Kidney capillary endothelial cell (primary cell): ENCODE data around the gene SPTBN1.

ENCODE experiments used
- DNase-seq: peaks from one replicate; pipeline ENCODE4 v3.0.0-alpha.2; 2018; ENCODE audit warnings: low spot score

The SPTBN1 gene

DNA sequence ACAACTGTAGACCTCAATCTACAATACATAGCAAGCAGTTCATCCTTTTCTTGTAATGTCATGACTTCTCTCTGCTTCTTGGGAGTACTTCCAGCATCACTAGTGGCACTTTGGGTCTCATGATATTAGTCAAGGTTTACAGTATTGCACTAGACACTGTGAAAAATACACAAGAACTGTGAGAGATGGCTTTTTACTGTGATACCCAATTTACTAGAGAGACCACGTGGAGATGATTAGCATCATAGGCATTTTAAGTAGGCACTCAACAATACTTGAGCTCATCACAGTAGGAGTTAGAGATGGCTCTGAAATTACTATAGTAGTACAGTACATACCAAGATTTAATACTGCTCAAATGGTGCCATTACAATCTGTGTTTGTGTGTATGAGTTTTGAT is 154.6 kb downstream of the SPTBN1 start:
- no peak for DNase-seq

DNA sequence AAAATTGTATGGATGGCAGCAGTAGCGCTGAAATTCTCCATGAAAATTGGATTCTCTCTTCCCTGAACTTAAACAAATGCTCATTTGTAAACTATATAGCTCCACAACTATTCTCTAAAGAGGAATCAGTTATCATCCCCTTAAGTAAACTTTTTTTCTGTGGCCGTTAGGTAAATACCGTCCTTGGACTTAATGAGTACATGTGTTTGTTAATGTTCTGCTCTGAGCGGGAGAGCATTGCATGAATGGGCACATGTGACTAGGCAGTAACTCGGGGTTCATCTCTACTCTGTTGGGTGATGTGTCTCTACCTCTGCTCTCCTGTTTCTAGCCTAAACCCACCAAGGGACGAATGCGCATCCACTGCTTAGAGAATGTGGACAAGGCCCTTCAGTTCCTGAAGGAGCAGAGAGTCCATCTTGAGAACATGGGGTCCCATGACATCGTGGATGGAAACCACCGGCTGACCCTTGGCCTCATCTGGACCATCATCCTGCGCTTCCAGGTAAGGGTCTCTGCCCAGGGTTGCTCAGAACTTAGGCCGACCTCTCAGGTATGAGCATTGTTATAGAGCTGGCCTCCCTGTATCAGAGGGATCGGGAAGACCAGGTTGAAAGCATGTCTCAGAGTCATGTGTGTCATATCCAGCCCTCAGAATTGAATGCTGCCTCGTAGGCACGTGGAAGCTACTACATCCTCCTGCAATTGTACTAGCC is 155.9 kb downstream of the SPTBN1 start:
- DNase-seq = no peak

DNA sequence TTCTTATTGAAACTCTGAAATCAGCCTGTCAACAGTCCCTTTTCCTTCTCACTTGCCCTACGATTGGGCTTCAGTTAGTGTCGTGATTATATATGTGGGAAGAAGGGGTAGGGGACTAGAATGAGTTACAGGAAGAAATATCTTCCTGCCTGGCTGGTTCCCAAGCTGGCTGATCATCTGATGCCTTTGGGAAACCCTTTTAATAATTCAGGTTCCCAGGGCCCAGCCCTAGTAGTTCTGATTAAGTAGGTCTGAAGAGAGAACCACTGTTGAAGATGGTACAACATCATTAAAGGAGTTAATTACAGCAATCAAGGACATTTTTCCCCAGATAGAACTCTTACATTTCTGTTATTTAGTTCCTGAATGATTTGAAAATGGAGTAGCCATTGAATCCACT is 157.3 kb downstream of the SPTBN1 start:
- DNase-seq = no peak

DNA sequence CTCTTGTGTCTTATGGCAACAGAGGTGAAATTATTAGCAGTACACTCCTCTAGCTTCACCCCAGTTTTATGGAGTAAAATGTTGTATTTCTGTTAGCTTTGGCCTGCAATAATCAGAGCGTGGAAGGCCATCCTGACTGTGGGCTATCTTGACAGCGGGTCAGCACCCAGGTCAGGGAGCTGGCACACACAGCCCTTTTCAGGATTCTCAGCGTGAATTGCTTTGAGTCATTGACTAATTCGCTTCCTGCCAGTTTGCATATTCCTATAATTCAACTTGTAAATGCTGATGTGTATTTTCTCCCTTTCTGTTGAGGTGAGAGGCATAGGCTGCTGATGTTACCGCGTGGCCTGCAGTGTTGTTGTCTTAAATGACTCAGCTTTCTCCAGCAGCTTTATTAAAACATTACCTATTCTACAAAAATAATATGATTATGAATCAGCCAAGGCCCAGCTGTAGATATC is 157.7 kb downstream of the SPTBN1 start:
- peak; percentile 90 for DNase-seq

DNA sequence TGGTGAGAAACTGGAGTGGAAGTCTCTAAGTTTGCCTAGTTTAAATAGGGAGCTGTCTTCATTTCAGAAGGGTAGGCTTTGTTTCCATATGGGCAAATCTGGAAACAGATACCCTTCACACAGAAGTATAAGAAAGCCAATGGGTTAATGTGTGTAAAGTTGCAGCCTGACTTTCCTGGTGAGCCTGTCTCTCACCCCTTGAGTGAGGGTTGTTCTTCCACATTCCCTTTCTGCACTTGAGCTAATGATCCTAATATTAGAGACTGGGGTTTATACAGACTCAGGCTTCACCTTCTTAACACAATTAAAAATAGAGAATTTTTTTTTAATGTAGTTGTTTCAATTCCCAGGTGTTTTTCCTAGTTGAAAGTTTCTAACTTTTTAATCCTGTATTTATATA is 158.7 kb downstream of the SPTBN1 start:
- DNase-seq = no peak

DNA sequence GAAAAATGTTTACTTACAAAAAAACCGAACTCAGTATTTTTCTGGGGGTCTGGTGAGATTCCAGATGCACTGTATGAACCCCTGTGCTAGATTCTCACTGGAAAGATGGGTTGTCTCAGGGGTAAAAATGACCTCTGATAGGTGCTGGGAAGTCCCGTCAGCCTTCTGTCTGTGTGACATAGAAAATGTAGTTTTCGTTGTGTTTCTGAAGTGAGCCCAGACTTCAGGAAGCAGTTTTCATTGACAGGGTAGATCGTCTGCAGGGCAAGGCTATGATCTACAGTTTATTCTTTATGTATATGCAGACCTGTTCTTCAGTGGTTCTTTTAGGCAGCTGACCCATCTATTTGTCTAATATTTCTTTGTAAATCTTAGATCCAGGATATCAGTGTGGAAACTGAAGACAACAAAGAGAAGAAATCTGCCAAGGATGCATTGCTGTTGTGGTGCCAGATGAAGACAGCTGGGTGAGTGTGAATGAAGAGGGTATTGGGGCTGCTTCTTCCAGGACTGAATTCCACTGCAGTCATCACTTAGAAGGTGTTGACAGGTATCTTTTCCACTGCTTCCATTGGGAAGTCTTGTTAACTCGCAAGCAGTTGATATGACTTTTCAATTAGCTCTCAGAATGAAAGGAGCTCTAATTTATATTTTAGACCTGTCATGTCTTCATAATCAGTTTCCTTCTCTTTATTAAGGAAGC is 159.9 kb downstream of the SPTBN1 start:
- no peak for DNase-seq

DNA sequence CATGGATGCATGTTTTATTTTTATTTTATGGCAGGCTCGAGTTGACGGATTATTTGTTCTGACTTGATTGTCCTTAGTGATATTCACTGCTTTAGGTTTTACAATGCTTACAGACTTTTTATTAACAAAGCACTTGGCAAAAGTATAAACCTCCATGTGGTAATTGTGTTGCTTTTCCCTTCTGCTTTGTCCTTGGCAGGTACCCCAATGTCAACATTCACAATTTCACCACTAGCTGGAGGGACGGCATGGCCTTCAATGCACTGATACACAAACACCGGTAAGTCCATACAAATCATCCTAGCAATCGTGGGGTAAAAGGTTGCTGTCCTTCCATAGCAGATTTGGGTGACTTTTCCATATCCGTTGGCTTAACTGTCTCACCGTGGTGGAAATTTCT is 161.3 kb downstream of the SPTBN1 start:
- DNase-seq = no peak

DNA sequence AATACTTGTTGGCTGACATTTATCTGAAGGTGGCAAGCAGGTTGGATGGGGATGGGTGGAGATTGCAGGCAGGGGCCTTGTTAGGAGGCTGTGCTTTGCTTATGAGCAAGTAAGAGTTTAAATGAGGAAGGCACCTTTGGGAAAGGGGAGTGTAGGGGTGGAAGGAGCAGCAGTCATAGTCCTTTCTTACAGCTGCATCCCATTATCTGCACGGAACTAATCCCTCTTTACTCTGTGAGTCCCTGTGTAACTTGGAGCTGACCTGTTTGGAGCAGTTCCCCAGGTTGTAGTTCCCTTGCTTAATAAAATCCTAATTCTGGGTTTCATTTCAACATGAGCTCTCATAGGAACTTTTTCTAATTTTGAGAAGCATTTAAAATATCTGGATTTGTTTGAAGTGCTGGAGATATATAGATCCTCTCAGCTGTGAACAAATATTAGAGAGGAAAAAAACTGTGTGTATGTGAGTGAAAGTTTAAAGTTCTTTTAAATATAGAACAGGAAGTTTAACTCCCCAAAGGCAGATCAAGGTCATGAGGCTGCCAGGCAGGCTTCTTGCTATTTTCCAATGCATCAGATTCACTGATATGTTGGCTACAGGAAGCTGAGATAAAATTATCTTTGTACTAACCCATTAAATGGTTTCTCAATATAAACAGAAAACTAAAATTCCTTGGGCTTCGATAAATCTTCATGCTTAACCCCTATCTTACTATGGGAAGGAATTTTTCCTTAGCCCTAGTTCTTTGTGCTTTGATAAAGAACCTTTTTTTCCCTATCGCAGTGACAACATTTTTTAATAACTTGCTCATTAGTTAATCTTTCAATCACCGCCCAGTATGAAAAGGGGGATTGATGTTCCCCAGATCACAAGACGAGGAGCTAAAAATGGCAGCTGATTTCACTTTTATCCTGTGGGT is 162.8 kb downstream of the SPTBN1 start:
- no peak for DNase-seq

DNA sequence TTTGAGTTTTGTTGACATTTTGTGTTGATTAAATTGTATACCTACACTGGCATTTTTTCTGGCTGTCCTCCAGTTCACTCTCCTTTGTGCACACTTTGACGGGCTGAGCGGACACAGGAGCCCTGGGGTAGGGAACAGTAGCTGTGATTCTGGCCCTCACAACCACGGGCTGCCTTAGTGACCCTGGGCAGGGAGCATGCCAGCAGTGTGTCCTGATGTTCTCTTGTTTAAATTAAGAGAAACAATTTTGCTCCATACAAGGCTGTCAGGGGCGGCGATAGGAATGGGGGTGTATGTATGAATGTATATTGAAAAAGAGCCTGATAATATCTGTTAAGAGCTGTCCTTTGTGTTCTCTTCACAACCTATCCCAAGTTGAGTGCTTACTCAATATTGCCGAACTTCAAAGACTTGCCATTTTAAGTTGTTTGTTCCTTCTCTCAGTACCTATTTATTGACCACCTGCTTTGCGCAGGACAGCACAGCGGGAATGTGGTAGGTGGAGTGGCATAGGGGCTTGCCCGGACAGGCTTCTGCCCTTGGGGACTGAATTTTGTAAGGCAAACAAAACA is 163.6 kb downstream of the SPTBN1 start:
- no peak for DNase-seq

DNA sequence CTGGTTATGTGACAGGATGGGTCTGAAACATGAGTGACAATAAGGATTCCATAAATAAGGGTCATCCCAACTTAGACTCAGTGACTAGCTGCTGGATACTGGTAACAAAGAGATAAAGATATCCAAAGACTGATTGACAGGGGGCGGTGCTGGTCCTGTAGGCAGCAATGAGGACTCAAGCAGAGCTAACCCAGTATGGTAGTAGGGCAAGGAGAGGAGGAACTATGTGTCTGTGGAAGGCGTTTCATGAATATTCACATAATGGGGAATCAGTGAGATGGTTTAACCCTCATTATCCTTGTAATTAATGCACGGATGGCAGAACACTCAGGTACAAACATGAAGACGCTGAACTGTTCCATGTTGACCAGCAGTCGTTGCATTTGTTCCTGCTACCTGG is 164.8 kb downstream of the SPTBN1 start:
- no peak for DNase-seq

DNA sequence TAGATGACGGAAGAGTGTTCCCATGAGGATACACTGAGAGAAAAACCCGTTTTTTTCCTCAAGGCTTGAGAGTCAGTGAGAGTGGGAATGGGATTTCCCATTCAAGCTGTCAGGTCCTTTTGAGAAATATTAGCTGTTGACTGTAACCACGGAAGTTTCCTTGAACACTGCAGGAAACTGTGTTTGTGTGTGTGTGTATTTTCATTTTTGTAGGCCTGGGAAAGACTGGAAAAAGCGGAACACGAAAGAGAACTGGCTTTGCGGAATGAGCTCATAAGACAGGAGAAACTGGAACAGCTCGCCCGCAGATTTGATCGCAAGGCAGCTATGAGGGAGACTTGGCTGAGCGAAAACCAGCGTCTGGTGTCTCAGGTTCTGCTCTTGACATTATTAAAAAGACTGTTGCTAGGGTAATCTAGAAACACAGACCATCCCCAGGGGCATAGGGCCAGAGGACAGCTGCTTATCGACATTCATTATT is 168.5 kb downstream of the SPTBN1 start:
- DNase-seq = no peak

DNA sequence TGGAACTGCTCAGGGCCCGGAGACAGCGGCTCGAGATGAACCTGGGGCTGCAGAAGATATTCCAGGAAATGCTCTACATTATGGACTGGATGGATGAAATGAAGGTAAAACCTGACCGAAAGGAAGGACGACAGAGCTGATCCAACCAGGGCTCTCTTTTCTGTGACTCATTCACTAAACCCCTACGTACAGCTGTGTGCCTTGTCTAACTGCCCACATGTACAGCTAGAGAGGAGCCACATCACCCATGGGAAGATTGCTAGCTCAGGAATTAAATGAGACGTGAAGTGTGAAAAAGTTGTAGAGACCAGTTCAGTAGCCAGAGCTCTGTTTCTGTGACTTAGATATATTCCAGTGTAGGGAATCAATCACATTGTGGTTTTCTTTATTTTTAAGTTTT is 170.0 kb downstream of the SPTBN1 start:
- no peak for DNase-seq

DNA sequence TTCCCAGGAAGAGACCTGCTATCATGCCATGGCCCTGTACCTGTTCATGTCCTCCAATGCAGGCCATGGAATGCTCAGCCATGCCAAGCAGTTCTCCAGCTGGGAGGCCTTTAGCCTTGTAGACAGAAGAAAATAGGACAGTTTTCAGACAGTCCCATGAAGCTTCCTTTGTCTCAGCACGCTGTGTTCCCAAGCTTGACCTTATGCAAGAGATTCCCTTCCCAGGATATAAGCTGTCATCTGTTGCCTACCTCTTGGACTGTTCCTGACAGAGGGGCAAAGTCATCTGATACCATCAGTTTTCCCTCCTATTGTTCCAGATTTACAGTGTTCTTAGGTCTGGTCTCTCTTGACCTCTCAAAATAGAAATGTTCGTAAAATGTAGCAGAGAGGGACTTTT is 170.8 kb downstream of the SPTBN1 start:
- no peak for DNase-seq

DNA sequence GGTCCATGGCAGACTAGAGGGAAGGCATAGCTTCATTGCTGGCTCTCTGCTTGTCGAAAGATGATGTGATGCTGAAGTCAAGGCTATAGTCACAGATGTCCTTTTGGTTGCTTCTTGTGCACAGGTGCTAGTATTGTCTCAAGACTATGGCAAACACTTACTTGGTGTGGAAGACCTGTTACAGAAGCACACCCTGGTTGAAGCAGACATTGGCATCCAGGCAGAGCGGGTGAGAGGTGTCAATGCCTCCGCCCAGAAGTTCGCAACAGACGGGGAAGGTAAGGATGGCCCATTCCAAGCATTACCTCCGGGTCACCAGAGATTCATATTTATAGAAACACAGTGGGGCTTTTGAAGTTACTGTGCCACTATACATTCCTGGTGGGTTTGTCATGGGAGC is 171.8 kb downstream of the SPTBN1 start:
- no peak for DNase-seq

DNA sequence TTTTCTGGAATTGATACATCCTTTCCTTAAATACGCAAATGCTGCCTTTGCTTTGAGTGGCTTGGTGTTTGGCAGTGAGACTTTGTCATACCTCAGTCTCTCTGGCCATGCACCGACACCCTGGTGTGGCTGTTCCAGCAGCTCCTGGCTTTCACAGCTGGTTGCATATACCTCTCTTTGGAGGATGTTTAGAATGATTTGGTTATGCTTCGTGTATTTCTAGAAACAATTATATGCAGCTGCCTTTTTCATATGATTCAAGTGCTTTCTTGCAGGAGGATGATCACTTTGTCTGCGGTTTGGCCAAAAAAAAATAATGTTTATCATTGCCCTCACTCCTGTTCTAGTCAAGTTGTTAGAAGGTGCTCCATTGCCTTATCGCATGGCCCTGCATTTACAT is 172.3 kb downstream of the SPTBN1 start:
- no peak for DNase-seq

DNA sequence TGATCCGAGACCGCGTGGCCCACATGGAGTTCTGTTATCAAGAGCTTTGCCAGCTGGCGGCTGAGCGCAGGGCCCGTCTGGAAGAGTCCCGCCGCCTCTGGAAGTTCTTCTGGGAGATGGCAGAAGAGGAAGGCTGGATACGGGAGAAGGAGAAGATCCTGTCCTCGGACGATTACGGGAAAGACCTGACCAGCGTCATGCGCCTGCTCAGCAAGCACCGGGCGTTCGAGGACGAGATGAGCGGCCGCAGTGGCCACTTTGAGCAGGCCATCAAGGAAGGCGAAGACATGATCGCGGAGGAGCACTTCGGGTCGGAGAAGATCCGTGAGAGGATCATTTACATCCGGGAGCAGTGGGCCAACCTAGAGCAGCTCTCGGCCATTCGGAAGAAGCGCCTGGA is 172.8 kb downstream of the SPTBN1 start:
- DNase-seq = no peak

DNA sequence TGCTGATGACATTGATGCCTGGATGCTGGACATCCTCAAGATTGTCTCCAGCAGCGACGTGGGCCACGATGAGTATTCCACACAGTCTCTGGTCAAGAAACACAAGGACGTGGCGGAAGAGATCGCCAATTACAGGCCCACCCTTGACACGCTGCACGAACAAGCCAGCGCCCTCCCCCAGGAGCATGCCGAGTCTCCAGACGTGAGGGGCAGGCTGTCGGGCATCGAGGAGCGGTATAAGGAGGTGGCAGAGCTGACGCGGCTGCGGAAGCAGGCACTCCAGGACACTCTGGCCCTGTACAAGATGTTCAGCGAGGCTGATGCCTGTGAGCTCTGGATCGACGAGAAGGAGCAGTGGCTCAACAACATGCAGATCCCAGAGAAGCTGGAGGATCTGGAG is 173.3 kb downstream of the SPTBN1 start:
- DNase-seq = no peak

DNA sequence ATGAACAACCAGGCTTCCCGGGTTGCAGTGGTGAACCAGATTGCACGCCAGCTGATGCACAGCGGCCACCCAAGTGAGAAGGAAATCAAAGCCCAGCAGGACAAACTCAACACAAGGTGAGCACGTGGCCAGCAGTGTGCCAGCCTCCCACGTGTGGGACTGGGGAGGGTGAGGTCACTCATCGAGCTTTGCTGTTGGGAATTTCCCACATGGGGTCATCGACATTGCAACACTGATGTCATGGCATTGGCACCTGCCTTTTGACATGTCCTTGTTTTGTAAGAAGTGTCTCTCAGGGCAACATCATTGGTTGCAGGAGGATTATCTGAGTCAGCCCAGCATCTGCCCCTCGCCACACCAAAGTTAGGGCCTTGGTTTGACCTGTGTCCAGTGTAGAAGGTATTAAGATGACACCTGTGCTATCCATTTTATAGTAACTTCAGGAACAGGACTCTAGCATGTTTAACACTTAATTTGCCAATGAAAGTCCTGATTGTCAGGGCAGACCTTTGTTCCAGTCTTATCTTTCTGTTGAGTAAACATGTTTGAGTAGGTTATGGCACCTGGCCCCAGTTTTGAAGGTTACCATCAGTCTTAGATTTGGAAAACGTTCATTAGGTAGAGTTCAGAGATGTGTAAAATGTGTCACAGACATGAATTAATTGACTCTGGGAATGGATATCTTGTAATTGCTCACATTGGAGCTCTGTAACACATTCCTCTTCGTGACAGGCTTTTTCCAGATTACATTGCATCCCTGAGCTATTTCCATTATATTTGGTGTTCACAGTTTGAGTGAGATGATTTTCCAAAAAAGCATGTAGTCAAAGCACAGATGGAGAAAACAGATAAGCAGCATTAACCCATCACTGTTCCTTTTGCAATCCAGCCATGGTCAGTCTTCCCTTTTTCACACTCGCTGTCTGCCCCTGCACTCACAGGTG is 174.1 kb downstream of the SPTBN1 start:
- DNase-seq = no peak

DNA sequence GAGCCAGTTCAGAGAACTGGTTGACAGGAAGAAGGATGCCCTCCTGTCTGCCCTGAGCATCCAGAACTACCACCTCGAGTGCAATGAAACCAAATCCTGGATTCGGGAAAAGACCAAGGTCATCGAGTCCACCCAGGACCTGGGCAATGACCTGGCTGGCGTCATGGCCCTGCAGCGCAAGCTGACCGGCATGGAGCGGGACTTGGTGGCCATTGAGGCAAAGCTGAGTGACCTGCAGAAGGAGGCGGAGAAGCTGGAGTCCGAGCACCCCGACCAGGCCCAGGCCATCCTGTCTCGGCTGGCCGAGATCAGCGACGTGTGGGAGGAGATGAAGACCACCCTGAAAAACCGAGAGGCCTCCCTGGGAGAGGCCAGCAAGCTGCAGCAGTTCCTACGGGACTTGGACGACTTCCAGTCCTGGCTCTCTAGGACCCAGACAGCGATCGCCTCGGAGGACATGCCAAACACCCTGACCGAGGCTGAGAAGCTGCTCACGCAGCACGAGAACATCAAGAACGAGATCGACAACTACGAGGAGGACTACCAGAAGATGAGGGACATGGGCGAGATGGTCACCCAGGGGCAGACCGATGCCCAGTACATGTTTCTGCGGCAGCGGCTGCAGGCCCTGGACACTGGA is 174.9 kb downstream of the SPTBN1 start:
- DNase-seq = no peak

DNA sequence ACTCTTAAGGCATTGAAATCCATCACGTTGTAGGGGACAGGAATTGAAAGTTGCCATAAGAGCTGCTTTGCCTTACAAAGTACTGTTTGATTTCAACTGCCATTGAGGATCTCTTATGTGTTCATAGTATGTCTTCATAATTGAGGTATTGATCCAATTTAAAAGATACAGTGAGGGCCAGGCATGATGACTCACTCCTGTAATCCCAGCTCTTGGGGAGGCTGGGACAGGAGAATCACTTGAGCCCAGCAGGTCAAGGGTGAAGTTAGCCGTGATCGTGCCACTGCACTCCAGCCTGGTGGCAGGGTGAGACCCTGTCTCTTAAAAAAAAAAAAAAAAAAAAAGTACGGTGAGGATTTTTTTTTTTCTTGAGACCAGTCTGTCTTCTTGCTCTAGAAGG is 175.6 kb downstream of the SPTBN1 start:
- DNase-seq = no peak
